ENCODE results near the gene FUCA2.

Gene FUCA2

GRCh38 chr6:143506620-143507019, 4.9 kb downstream of the FUCA2 start:
- no peak for DNase-seq (ENCODE audit: low read depth, low spot score)
- TF ChIP-seq CTCF (IDR thresholded peaks at IDR 0.05; ENCODE audit: low read depth, low read length), result no peak
- in situ Hi-C loops (cut with HindIII; ENCODE audit: low sequenced_read_pairs), result no loop called here
- no peak overlapping the region for H3K4me3 ChIP-seq (ENCODE audit: low read depth, low read length)

GRCh38 chr6:143506199-143506598, 5.3 kb downstream of the FUCA2 start:
- DNase-seq (ENCODE audit: low read depth, low spot score), result no peak
- TF ChIP-seq CTCF (IDR thresholded peaks at IDR 0.05; ENCODE audit: low read depth, low read length), result no peak
- in situ Hi-C loops (cut with HindIII; ENCODE audit: low sequenced_read_pairs), result no loop called here
- no peak overlapping the region for H3K4me3 ChIP-seq (ENCODE audit: low read depth, low read length)

GRCh38 chr6:143505537-143505936, 6.0 kb downstream of the FUCA2 start:
- DNase-seq (ENCODE audit: low read depth, low spot score), result no peak
- no peak overlapping the region for H3K4me3 ChIP-seq (ENCODE audit: low read depth, low read length)
- no peak for TF ChIP-seq CTCF (IDR thresholded peaks at IDR 0.05; ENCODE audit: low read depth, low read length)
- in situ Hi-C loops (cut with HindIII; ENCODE audit: low sequenced_read_pairs), result no loop called here

- no peak for TF ChIP-seq CTCF (IDR thresholded peaks at IDR 0.05; ENCODE audit: low read depth, low read length)
- H3K4me3 ChIP-seq (ENCODE audit: low read depth, low read length), result no peak overlapping the region
- in situ Hi-C loops (cut with HindIII; ENCODE audit: low sequenced_read_pairs), result no loop called here
- no peak for DNase-seq (ENCODE audit: low read depth, low spot score)
These were observed 6.4 kb downstream of the FUCA2 start for GRCh38 chr6:143505111-143505510.

GRCh38 chr6:143504369-143504768, 7.2 kb downstream of the FUCA2 start:
- TF ChIP-seq CTCF (IDR thresholded peaks at IDR 0.05; ENCODE audit: low read depth, low read length), result no peak
- in situ Hi-C loops (cut with HindIII; ENCODE audit: low sequenced_read_pairs), result no loop called here
- no peak for DNase-seq (ENCODE audit: low read depth, low spot score)
- H3K4me3 ChIP-seq (ENCODE audit: low read depth, low read length), result no peak overlapping the region

GRCh38 chr6:143501851-143502250, 9.7 kb downstream of the FUCA2 start:
- no peak for DNase-seq (ENCODE audit: low read depth, low spot score)
- in situ Hi-C loops (cut with HindIII; ENCODE audit: low sequenced_read_pairs), result no loop called here
- no peak for TF ChIP-seq CTCF (IDR thresholded peaks at IDR 0.05; ENCODE audit: low read depth, low read length)
- H3K4me3 ChIP-seq (ENCODE audit: low read depth, low read length), result no peak overlapping the region

- in situ Hi-C loops (cut with HindIII; ENCODE audit: low sequenced_read_pairs), result no loop called here
- H3K4me3 ChIP-seq (ENCODE audit: low read depth, low read length), result no peak overlapping the region
- no peak for DNase-seq (ENCODE audit: low read depth, low spot score)
- TF ChIP-seq CTCF (IDR thresholded peaks at IDR 0.05; ENCODE audit: low read depth, low read length), result no peak
These were observed 13.1 kb downstream of the FUCA2 start for GRCh38 chr6:143498428-143498827.
